Transverse colon (tissue), 4 donors: ENCODE results near the gene C2CD3. TPM values are rescaled to one million over a fixed set of nuclear protein-coding genes. Genes with fewer than 3 reads are reported as not detected.

Experiments used
- DNase-seq: peaks from one replicate; pipeline ENCODE4 v3.0.0-alpha.2; 2019
- H3K27ac ChIP-seq, 4 donors: fragments of 200-600 bp; sonication (generic); 2 replicates each; pipeline ENCODE4 v1.5.1; 2016 to 2018; ENCODE audit warnings: inconsistent platforms in 4 of 4
- H3K27me3 ChIP-seq: fragments of 200-600 bp; sonication (generic); 2 replicates; pipeline ENCODE4 v1.5.1; 2017; ENCODE audit warnings: inconsistent platforms
- H3K36me3 ChIP-seq, 4 donors: fragments of 200-600 bp; sonication (generic); 2 replicates each; pipeline ENCODE4 v1.5.1; 2017 to 2019; ENCODE audit warnings: inconsistent platforms in 4 of 4
- H3K4me1 ChIP-seq, 4 donors: fragments of 200-600 bp; sonication (generic); 2 replicates each; pipeline ENCODE4 v1.5.1; 2017 to 2020; ENCODE audit warnings: inconsistent platforms in 4 of 4
- H3K4me3 ChIP-seq, 4 donors: fragments of 200-600 bp; sonication (generic); 1 replicate in 1 of 4; 2 replicates in 3 of 4; pipeline versions ENCODE4 v1.5.1 to v1.6.1; 2017 to 2019; ENCODE audit warnings: inconsistent platforms in 4 of 4
- H3K9me3 ChIP-seq, 2 donors: fragments of 200-600 bp; sonication (generic); 2 replicates each; pipeline ENCODE4 v1.5.1; 2017 to 2019; ENCODE audit warnings: inconsistent platforms in 2 of 2
- CTCF ChIP-seq, 5 experiments: fragments of 200-600 bp in 3 of 5; fragments of 450-650 bp in 2 of 5; sonication (generic) in 3 of 5; IDR thresholded peaks; 1 replicate in 2 of 5; 2 replicates in 3 of 5; pipeline ENCODE4 v1.5.1; 2016 to 2017; ENCODE audit warnings: antibody characterized with exemption in 5 of 5, inconsistent platforms in 3 of 5, mild to moderate bottlenecking in 2 of 5, moderate library complexity in 1 of 5
- EP300 ChIP-seq: sonication (generic); formaldehyde crosslinking; IDR thresholded peaks from one replicate; pipeline ENCODE4 v1.6.1; 2017; ENCODE audit warnings: antibody characterized with exemption, low read depth
- POLR2A ChIP-seq: fragments of 450-650 bp; IDR thresholded peaks from one replicate; pipeline ENCODE4 v1.6.1; 2016; ENCODE audit warnings: antibody characterized with exemption, mild to moderate bottlenecking, moderate library complexity
- POLR2AphosphoS5 ChIP-seq, 3 donors: sonication (generic); formaldehyde crosslinking; IDR thresholded peaks; one replicate each; pipeline ENCODE4 v1.6.1; 2016; ENCODE audit warnings: antibody characterized with exemption in 3 of 3
- WGBS, 2 donors: methylation state at CpG; one replicate each; pipeline ENCODE4 v1.1.5; 2018; ENCODE audit warnings: low coverage in 1 of 2; 5-methylcytosine and 5-hydroxymethylcytosine counted together
- in situ Hi-C, 4 donors: fragments of 200-750 bp; cut with MboI; loops; one replicate each; pipeline versions ENCODE4 v1.15.0 to v1.15.1; 2017; ENCODE audit warnings: low sequenced_read_pairs in 3 of 4, low pct_ligation_motif_present in 1 of 4, low pct_unique_long_range_greater_than_20kb in 1 of 4
- intact Hi-C: fragments of 100-400 bp; cut with DNase I; formaldehyde crosslinking; loops from one replicate; pipeline ENCODE4 v1.15.1; 2023; ENCODE audit warnings: low total_unique reads
- total RNA-seq, 4 donors: library from RNA; depleted of rRNA; stranded (reverse); fragments of >200 nt; gene quantifications; one replicate each; pipeline ENCODE4 v1.1.0, GENCODE V29; 2016

C2CD3 gene
- total RNA-seq, 4 donors from 2014 or later = 22.2 to 52.5 (median 37.4) TPM

- Histone ChIP-seq H3K27ac (no peak overlapping the region), H3K4me1 (peaks cover 13 to 21% (median 16%) of the 10 kb centered on the region in 4 donors), H3K36me3 (peaks cover 0 to 1% (median 0%) of the 10 kb centered on the region in 4 donors), H3K4me3 (no peak overlapping the region), H3K27me3 (no peaks in the 10 kb centered on the region), H3K9me3 (no peaks in the 10 kb centered on the region)
- intact Hi-C loops = no loop called here
- no peak for DNase-seq
- in situ Hi-C loops = loop anchor here in 2 of 4 donors (25.0 kb wide), 2 partner anchors 116 to 591 kb away; no protein-coding TSS in a partner anchor
- WGBS, 2 donors = 84% methylated on average over 6 of the region's 6 CpGs; no CpG with 5 or more reads in 1 of the 2 donors
- TF ChIP-seq POLR2AphosphoS5 (IDR thresholded peaks at IDR 0.05) (peak in 1 of 3 donors; percentile 26), EP300 (no peak)
Observed at GRCh38 chr11:73971175-73971719, 199.6 kb downstream of the C2CD3 start.

- TF ChIP-seq POLR2A (no peak), POLR2AphosphoS5 (IDR thresholded peaks at IDR 0.05) (no peak), CTCF (IDR thresholded peaks at IDR 0.05) (no peak), EP300 (no peak)
- no peak overlapping the region for H3K27ac ChIP-seq
- no peaks in the 10 kb centered on the region for H3K27me3 ChIP-seq
- no peak overlapping the region for H3K4me3 ChIP-seq
- 78 to 88% methylated on average over 5 to 13 of the region's 13 CpGs for WGBS, 2 donors
- peaks cover 13 to 21% (median 16%) of the 10 kb centered on the region in 4 donors for H3K4me1 ChIP-seq
- intact Hi-C loops = loop anchor here (10.0 kb wide), 2 partner anchors 55 to 135 kb away; no protein-coding TSS in a partner anchor
- no peaks in the 10 kb centered on the region for H3K9me3 ChIP-seq
- in situ Hi-C loops = loop anchor here in 2 of 4 donors (25.0 kb wide), 2 partner anchors 117 to 592 kb away; no protein-coding TSS in a partner anchor
- H3K36me3 ChIP-seq = no peaks in the 10 kb centered on the region
- DNase-seq = no peak
Observed at GRCh38 chr11:73969991-73970800, 200.6 kb downstream of the C2CD3 start.

- no peaks in the 10 kb centered on the region for H3K36me3 ChIP-seq
- no peaks in the 10 kb centered on the region for H3K27me3 ChIP-seq
- intact Hi-C loops = loop anchor here (10.0 kb wide), 2 partner anchors 56 to 136 kb away; no protein-coding TSS in a partner anchor
- in situ Hi-C loops = loop anchor here in 2 of 4 donors (25.0 kb wide), 2 partner anchors 118 to 593 kb away; no protein-coding TSS in a partner anchor
- H3K4me1 ChIP-seq = peaks cover 11 to 23% (median 18%) of the 10 kb centered on the region in 4 donors
- H3K27ac ChIP-seq = no peak overlapping the region
- no peak for DNase-seq
- H3K9me3 ChIP-seq = no peaks in the 10 kb centered on the region
- no peak overlapping the region for H3K4me3 ChIP-seq
- no peak for TF ChIP-seq POLR2AphosphoS5 (IDR thresholded peaks at IDR 0.05)
- TF ChIP-seq POLR2A = no peak
- no peak for TF ChIP-seq EP300
- TF ChIP-seq CTCF (IDR thresholded peaks at IDR 0.05) = no peak
- 78 to 100% methylated on average over 1 to 2 of the region's 2 CpGs for WGBS, 2 donors
Observed at GRCh38 chr11:73969091-73969490, 201.7 kb downstream of the C2CD3 start.

GRCh38 chr11:73968356-73968966 is 202.3 kb downstream of the C2CD3 start:
- Histone ChIP-seq H3K27ac (no peak overlapping the region), H3K9me3 (no peaks in the 10 kb centered on the region), H3K4me1 (peaks cover 7 to 17% (median 12%) of the 10 kb centered on the region in 4 donors), H3K4me3 (no peak overlapping the region), H3K36me3 (no peaks in the 10 kb centered on the region), H3K27me3 (no peaks in the 10 kb centered on the region)
- in situ Hi-C loops = loop anchor here in 2 of 4 donors (25.0 kb wide), 2 partner anchors 119 to 594 kb away; no protein-coding TSS in a partner anchor
- no peak for TF ChIP-seq POLR2A
- intact Hi-C loops = loop anchor here (10.0 kb wide), 2 partner anchors 56 to 136 kb away; no protein-coding TSS in a partner anchor
- no peak for DNase-seq
- WGBS, 2 donors = 93% methylated on average over 15 of the region's 15 CpGs; no CpG with 5 or more reads in 1 of the 2 donors
